ENCODE data around the gene P3H3.

DNA sequence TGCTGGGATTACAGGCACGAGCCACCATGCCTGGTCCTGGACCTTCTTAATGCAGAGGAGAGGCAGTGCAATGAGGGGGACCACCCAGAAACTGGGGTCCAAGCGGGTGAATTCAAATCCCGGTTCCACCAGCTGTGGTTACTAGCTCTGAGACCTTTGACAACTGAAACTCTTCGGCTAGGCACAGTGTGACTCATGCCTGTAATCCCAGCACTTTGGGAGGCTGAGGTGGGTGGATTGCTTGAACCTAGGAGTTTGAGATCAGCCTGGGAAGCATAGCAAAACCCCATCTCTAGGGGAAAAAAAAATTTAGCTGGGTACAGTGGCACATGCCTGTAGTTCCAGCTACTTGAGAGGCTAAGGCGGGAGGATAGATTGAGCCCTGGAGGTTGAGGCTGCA lies 43.9 kb upstream of the P3H3 start:
- TF ChIP-seq, protein P1, sequence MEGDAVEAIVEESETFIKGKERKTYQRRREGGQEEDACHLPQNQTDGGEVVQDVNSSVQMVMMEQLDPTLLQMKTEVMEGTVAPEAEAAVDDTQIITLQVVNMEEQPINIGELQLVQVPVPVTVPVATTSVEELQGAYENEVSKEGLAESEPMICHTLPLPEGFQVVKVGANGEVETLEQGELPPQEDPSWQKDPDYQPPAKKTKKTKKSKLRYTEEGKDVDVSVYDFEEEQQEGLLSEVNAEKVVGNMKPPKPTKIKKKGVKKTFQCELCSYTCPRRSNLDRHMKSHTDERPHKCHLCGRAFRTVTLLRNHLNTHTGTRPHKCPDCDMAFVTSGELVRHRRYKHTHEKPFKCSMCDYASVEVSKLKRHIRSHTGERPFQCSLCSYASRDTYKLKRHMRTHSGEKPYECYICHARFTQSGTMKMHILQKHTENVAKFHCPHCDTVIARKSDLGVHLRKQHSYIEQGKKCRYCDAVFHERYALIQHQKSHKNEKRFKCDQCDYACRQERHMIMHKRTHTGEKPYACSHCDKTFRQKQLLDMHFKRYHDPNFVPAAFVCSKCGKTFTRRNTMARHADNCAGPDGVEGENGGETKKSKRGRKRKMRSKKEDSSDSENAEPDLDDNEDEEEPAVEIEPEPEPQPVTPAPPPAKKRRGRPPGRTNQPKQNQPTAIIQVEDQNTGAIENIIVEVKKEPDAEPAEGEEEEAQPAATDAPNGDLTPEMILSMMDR (IDR thresholded peaks at IDR 0.05), result no peak
- no peak for TF ChIP-seq POLR2A (IDR thresholded peaks at IDR 0.05)
